Measurements from ENCODE around the gene TSHZ2. TPM values are rescaled to one million over a fixed set of nuclear protein-coding genes. Genes with fewer than 3 reads are reported as not detected.

The TSHZ2 gene
- total RNA-seq, 1 donor from 2014 or later, result 51.9 TPM

DNA sequence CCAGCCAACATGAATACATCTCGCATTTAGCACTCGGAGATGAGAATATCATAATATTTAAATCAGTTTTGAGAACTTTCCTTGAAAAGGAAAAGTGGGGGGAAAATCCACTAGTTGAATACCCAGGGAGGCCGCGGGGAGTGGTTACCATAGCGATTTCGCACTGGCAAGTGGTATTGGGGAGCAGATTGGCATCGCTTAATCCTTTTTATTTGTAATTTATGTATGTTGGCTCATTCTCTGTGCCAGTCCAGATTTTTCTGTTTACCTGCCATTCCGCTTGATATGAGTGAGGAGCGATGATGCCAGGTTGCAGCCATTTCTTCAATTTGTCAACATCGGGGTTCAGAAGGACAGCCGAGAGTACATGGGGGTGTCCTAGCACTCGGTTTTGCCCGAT, 329.7 kb downstream of the TSHZ2 start:
- no peak for TF ChIP-seq CTCF (IDR thresholded peaks at IDR 0.05)
- Histone ChIP-seq H3K9me3 (no peaks in the 10 kb centered on the region), H3K27me3 (no peaks in the 10 kb centered on the region), H3K4me1 (no peaks in the 10 kb centered on the region), H3K27ac (no peak overlapping the region), H3K4me3 (no peak overlapping the region), H3K36me3 (no peaks in the 10 kb centered on the region)
- no peak for DNase-seq (ENCODE audit: low spot score in 2 of 2)
- intact Hi-C loops (cut with DNase I), result no loop called here

- H3K27me3 ChIP-seq, result no peaks in the 10 kb centered on the region
- H3K4me3 ChIP-seq, result no peak overlapping the region
- DNase-seq (ENCODE audit: low spot score in 2 of 2), result no peak
- H3K9me3 ChIP-seq, result no peaks in the 10 kb centered on the region
- no peaks in the 10 kb centered on the region for H3K4me1 ChIP-seq
- no peaks in the 10 kb centered on the region for H3K36me3 ChIP-seq
- intact Hi-C loops (cut with DNase I), result no loop called here
- H3K27ac ChIP-seq, result no peak overlapping the region
- TF ChIP-seq CTCF (IDR thresholded peaks at IDR 0.05), result no peak
Measured at GRCh38 chr20:53302695-53303412, 330.7 kb downstream of the TSHZ2 start.

GRCh38 chr20:53303413-53303760, 331.2 kb downstream of the TSHZ2 start:
- intact Hi-C loops (cut with DNase I), result no loop called here

GRCh38 chr20:53304146-53304545, 332.0 kb downstream of the TSHZ2 start:
- Histone ChIP-seq H3K9me3 (no peaks in the 10 kb centered on the region), H3K4me3 (no peak overlapping the region), H3K36me3 (no peaks in the 10 kb centered on the region), H3K4me1 (no peaks in the 10 kb centered on the region), H3K27me3 (no peaks in the 10 kb centered on the region), H3K27ac (no peak overlapping the region)
- intact Hi-C loops (cut with DNase I), result no loop called here
- DNase-seq (ENCODE audit: low spot score in 2 of 2), result no peak
- no peak for TF ChIP-seq CTCF (IDR thresholded peaks at IDR 0.05)

More at GRCh38 chr20:53303413-53303760, 331.2 kb downstream of the TSHZ2 start:
- no peak overlapping the region for H3K27ac ChIP-seq
- TF ChIP-seq CTCF (IDR thresholded peaks at IDR 0.05), result no peak
- no peaks in the 10 kb centered on the region for H3K4me1 ChIP-seq
- no peaks in the 10 kb centered on the region for H3K27me3 ChIP-seq
- no peak overlapping the region for H3K4me3 ChIP-seq
- H3K36me3 ChIP-seq, result no peaks in the 10 kb centered on the region
- no peaks in the 10 kb centered on the region for H3K9me3 ChIP-seq
- DNase-seq (ENCODE audit: low spot score in 2 of 2), result no peak

DNA sequence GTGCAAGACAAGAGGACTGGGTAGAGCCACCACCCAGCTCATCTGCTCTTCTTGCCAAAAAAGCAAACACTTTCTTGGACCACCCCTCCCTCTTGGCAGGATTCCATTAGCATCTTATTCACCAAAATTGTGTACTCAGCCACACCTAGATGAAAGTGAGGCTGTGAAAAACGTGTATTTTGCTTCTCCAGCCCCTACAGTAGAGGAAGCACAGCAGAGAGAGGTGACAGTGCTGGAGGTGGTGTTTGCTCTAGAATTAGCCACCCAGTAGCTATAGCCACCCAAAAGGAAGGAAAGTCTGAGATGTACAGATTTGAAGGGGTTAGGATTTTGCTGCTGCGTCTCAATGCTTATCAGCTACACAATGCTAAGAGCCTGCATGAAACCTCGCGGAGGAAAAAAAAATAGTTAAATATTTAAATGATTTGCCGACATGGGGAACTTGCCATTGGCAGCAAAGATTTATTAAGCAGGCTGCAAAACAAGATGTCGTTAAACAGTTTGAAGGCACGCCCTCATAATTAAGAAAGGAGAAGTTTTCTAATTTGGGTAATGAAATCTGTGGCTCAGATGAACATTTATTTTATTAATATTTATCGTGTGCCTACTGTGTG, 334.1 kb downstream of the TSHZ2 start:
- no peaks in the 10 kb centered on the region for H3K4me1 ChIP-seq
- intact Hi-C loops (cut with DNase I), result no loop called here
- H3K9me3 ChIP-seq, result no peaks in the 10 kb centered on the region
- H3K36me3 ChIP-seq, result no peaks in the 10 kb centered on the region
- no peak for TF ChIP-seq CTCF (IDR thresholded peaks at IDR 0.05)
- no peaks in the 10 kb centered on the region for H3K27me3 ChIP-seq
- no peak overlapping the region for H3K4me3 ChIP-seq
- no peak overlapping the region for H3K27ac ChIP-seq
- no peak for DNase-seq (ENCODE audit: low spot score in 2 of 2)

Measured in ascending aorta (tissue), 2 donors.